NT2/D1 (cell line): ENCODE measurements around the gene TTC21B.

ENCODE experiments used
- SUZ12 ChIP-seq: IDR thresholded peaks from 2 replicates; pipeline ENCODE4 v1.6.1; 2011; ENCODE audit not compliant: insufficient read length, insufficient read depth; ENCODE audit errors: extremely low read depth
- YY1 ChIP-seq: IDR thresholded peaks from 2 replicates; pipeline ENCODE4 v1.6.1; 2011; ENCODE audit not compliant: insufficient read length, insufficient read depth
- ZNF274 ChIP-seq: IDR thresholded peaks from 2 replicates; pipeline ENCODE4 v1.6.1; 2011; ENCODE audit warnings: mild to moderate bottlenecking, low read depth, low read length

DNA sequence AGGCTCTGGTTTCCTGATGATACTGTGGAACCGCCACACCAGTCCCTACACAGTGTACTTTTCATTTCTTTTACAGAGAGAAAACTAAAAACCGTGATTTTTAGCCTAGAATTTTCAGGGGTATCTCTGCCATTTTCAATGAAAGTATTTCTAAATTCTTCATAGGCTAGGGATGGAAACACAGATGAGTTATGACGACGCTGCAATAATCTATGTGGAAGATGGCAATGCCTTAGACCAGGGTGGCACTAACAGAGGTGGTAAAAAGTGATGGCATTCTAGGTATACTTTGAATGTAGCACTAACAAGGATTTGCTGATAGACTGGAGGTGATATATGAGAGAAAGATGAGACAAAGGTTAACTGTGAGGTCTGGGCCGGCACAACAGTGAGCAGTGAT is 56.5 kb downstream of the TTC21B start:
- TF ChIP-seq ZNF274 (no peak), SUZ12 (no peak), YY1 (no peak)
